ENCODE measurements around the gene VPREB1. TPM values are rescaled to one million over a fixed set of nuclear protein-coding genes. Genes with fewer than 3 reads are reported as not detected.
A peak's percentile ranks its signal among the peaks of the same experiment; 100 is the strongest.

Gene VPREB1
- polyA plus RNA-seq, 3 donors = not detected

DNA sequence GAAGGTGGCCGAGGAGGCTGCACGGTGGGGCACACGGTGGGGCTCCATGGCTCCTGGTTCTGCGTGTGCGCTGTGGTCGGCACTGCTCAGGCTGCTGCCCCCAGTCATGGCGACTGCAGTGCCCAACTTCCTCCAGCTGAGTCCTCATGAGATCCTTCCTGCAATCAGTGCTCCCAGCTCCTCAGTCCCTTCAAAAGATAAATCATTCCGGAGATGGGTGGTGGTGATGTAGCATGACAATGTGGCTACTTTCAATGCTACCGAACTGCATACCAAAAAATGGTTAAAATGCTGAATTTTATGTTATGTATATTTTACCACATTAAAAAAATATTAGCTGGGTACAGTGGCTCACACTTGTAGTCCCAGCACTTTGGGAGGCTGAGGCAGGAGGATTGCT, 14.1 kb upstream of the VPREB1 start:
- Histone ChIP-seq H3K9ac (ENCODE audit: insufficient read depth, low read length, poor library complexity, severe bottlenecking) (no peak overlapping the region), H3K79me2 (ENCODE audit: insufficient read depth, low read length) (no peaks in the 10 kb centered on the region), H3K9me3 (replicated peaks in 1 of 2; ENCODE audit: control insufficient read depth in 1 of 2, insufficient read depth in 1 of 2, low read length in 2 of 2) (no peaks in the 10 kb centered on the region), H3K4me2 (replicated peaks; ENCODE audit: extremely low read depth, low read length, poor library complexity, severe bottlenecking) (no peak overlapping the region), H2AFZ (ENCODE audit: insufficient read depth, low read depth, low read length, poor library complexity, severe bottlenecking) (no peak overlapping the region), H4K20me1 (ENCODE audit: insufficient read depth, low read length) (no peaks in the 10 kb centered on the region), H3K4me3 (replicated peaks in 1 of 3; ENCODE audit: low read depth in 2 of 3, low read length in 3 of 3) (no peak overlapping the region), H3K4me1 (ENCODE audit: control insufficient read depth in 1 of 2, insufficient read depth in 2 of 2, low read length in 2 of 2) (no peaks in the 10 kb centered on the region), H3K27me3 (ENCODE audit: control insufficient read depth in 2 of 2, insufficient read depth in 2 of 2, low read length in 2 of 2) (no peaks in the 10 kb centered on the region), H3K27ac (ENCODE audit: low read depth in 1 of 2, low read length in 2 of 2) (no peak overlapping the region), H3K36me3 (replicated peaks in 1 of 2; ENCODE audit: control insufficient read depth in 1 of 2, insufficient read depth in 2 of 2, low read length in 2 of 2) (no peaks in the 10 kb centered on the region)
- 62% methylated on average over 7 of the region's 9 CpGs for WGBS (ENCODE audit: insufficient coverage)
- intact Hi-C loops (cut with micrococcal nuclease) = no loop called here
- peaks cover 0 to 13% (median 2%) of the 10 kb centered on the region in 3 donors for H3K27me3 Mint-ChIP-seq (ENCODE audit: low read depth in 3 of 3)
- no peak for DNase-seq
- H3K36me3 Mint-ChIP-seq = no peaks in the 10 kb centered on the region
- H3K4me3 Mint-ChIP-seq = no peak overlapping the region
- H3K9me3 Mint-ChIP-seq = no peaks in the 10 kb centered on the region
- TF ChIP-seq, protein P1, sequence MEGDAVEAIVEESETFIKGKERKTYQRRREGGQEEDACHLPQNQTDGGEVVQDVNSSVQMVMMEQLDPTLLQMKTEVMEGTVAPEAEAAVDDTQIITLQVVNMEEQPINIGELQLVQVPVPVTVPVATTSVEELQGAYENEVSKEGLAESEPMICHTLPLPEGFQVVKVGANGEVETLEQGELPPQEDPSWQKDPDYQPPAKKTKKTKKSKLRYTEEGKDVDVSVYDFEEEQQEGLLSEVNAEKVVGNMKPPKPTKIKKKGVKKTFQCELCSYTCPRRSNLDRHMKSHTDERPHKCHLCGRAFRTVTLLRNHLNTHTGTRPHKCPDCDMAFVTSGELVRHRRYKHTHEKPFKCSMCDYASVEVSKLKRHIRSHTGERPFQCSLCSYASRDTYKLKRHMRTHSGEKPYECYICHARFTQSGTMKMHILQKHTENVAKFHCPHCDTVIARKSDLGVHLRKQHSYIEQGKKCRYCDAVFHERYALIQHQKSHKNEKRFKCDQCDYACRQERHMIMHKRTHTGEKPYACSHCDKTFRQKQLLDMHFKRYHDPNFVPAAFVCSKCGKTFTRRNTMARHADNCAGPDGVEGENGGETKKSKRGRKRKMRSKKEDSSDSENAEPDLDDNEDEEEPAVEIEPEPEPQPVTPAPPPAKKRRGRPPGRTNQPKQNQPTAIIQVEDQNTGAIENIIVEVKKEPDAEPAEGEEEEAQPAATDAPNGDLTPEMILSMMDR (IDR thresholded peaks at IDR 0.05) = no peak
- H3K4me1 Mint-ChIP-seq = peaks cover 2% of the 10 kb centered on the region
- no peak overlapping the region for H3K27ac Mint-ChIP-seq

DNA sequence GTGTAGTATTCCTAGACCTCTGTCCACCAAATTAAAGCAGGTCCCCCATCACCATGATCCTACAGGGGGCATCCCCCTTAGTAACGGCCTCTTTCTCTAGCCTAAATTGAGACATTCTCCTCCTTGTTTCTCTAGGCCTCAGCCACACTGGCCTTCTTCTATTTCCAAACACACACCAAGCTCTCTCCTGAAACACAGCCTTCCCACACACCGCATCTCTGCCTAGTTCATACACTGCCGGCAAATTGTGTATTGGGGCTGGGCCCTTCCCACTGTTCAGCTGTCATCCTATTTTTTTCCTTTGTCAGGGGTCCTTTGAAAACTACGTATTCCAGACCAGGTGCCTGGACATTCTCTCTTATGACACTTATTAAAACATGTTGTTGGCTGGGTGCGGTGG, 11.5 kb upstream of the VPREB1 start:
- no peaks in the 10 kb centered on the region for H3K9me3 ChIP-seq (replicated peaks in 1 of 2; ENCODE audit: control insufficient read depth in 1 of 2, insufficient read depth in 1 of 2, low read length in 2 of 2)
- TF ChIP-seq, protein P1 (IDR thresholded peaks at IDR 0.05) = no peak
- no peak for DNase-seq
- H3K4me2 ChIP-seq (replicated peaks; ENCODE audit: extremely low read depth, low read length, poor library complexity, severe bottlenecking) = no peak overlapping the region
- WGBS (ENCODE audit: insufficient coverage) = 100% methylated on average over 3 of the region's 5 CpGs
- H3K4me1 Mint-ChIP-seq = peaks cover 4% of the 10 kb centered on the region
- H3K9me3 Mint-ChIP-seq = no peaks in the 10 kb centered on the region
- no peak overlapping the region for H2AFZ ChIP-seq (ENCODE audit: insufficient read depth, low read depth, low read length, poor library complexity, severe bottlenecking)
- H3K4me1 ChIP-seq (ENCODE audit: control insufficient read depth in 1 of 2, insufficient read depth in 2 of 2, low read length in 2 of 2) = no peaks in the 10 kb centered on the region
- no peak overlapping the region for H3K4me3 Mint-ChIP-seq
- intact Hi-C loops (cut with micrococcal nuclease) = no loop called here
- H3K27me3 Mint-ChIP-seq (ENCODE audit: low read depth in 3 of 3) = peaks cover 0 to 13% (median 2%) of the 10 kb centered on the region in 3 donors
- no peak overlapping the region for H3K9ac ChIP-seq (ENCODE audit: insufficient read depth, low read length, poor library complexity, severe bottlenecking)
- H3K27me3 ChIP-seq (ENCODE audit: control insufficient read depth in 2 of 2, insufficient read depth in 2 of 2, low read length in 2 of 2) = no peaks in the 10 kb centered on the region
- H4K20me1 ChIP-seq (ENCODE audit: insufficient read depth, low read length) = no peaks in the 10 kb centered on the region
- H3K27ac ChIP-seq (ENCODE audit: low read depth in 1 of 2, low read length in 2 of 2) = no peak overlapping the region
- H3K36me3 ChIP-seq (replicated peaks in 1 of 2; ENCODE audit: control insufficient read depth in 1 of 2, insufficient read depth in 2 of 2, low read length in 2 of 2) = no peaks in the 10 kb centered on the region
- H3K27ac Mint-ChIP-seq = peak overlapping the region in 1 of 7 donors; percentile 39
- H3K36me3 Mint-ChIP-seq = no peaks in the 10 kb centered on the region
- no peaks in the 10 kb centered on the region for H3K79me2 ChIP-seq (ENCODE audit: insufficient read depth, low read length)
- H3K4me3 ChIP-seq (replicated peaks in 1 of 3; ENCODE audit: low read depth in 2 of 3, low read length in 3 of 3) = no peak overlapping the region
